Esophagus squamous epithelium (tissue), 4 donors: ENCODE measurements around the gene NSUN4.
"Not testable (repeated sequence)": the region's sequence is repeated elsewhere in the genome, so short reads cannot be mapped to it uniquely, and the experiment has no call there.

Experiments used
- CTCF ChIP-seq, 6 experiments: fragments of 450-650 bp in 4 of 6; fragments of 200-600 bp in 2 of 6; sonication (generic) in 2 of 6; IDR thresholded peaks; one replicate each; pipeline ENCODE4 v1.5.1; 2016 to 2019; ENCODE audit warnings: antibody characterized with exemption in 6 of 6, mild to moderate bottlenecking in 4 of 6, moderate library complexity in 4 of 6
- POLR2A ChIP-seq, 4 donors: fragments of 450-650 bp; IDR thresholded peaks; one replicate each; pipeline ENCODE4 v1.6.1; 2017; ENCODE audit warnings: antibody characterized with exemption in 4 of 4, mild to moderate bottlenecking in 4 of 4, moderate library complexity in 3 of 4

GRCh38 chr1:46325285-46326076 is 15.1 kb upstream of the NSUN4 start:
- TF ChIP-seq CTCF, POLR2A (IDR thresholded peaks at IDR 0.05): not testable (repeated sequence)
